Upper lobe of left lung (tissue), 6 donors: Measurements from ENCODE around the gene SLC4A2. TPM values are rescaled to one million over a fixed set of nuclear protein-coding genes. Genes with fewer than 3 reads are reported as not detected.
A peak's percentile ranks its signal among the peaks of the same experiment; 100 is the strongest.

Source experiments
- ATAC-seq, 2 donors: fragments of 200-7000 bp; cut with Tn5 transposase; one replicate each; pipeline ENCODE4 v1.9.1; 2022; ENCODE audit warnings: mild to moderate bottlenecking in 2 of 2, moderate library complexity in 2 of 2; ENCODE audit not compliant: low FRiP score in 2 of 2
- DNase-seq, 2 donors: peaks; one replicate each; pipeline ENCODE4 v3.0.0-alpha.2; 2019 to 2020
- H3K27ac ChIP-seq, 4 donors: fragments of 200-600 bp; sonication (generic); one replicate each; pipeline ENCODE4 v1.5.1; 2016 to 2019
- H3K27me3 ChIP-seq, 4 donors: fragments of 200-600 bp; sonication (generic); one replicate each; pipeline ENCODE4 v1.5.1; 2017 to 2019
- H3K36me3 ChIP-seq, 4 donors: fragments of 200-600 bp; sonication (generic); one replicate each; pipeline ENCODE4 v1.5.1; 2016 to 2019
- H3K4me1 ChIP-seq, 4 donors: fragments of 200-600 bp; sonication (generic); one replicate each; pipeline ENCODE4 v1.5.1; 2018 to 2019
- H3K4me3 ChIP-seq, 4 donors: fragments of 200-600 bp; sonication (generic); one replicate each; pipeline ENCODE4 v1.5.1; 2017 to 2019; ENCODE audit warnings: mild to moderate bottlenecking in 2 of 4, moderate library complexity in 1 of 4
- H3K9me3 ChIP-seq, 4 donors: fragments of 200-600 bp; sonication (generic); one replicate each; pipeline ENCODE4 v1.5.1; 2018 to 2019
- CTCF ChIP-seq, 6 experiments: fragments of 450-650 bp in 4 of 6; fragments of 200-600 bp in 2 of 6; sonication (generic) in 2 of 6; IDR thresholded peaks; one replicate each; pipeline ENCODE4 v1.5.1; 2016 to 2019; ENCODE audit warnings: antibody characterized with exemption in 6 of 6
- EP300 ChIP-seq, 4 donors: sonication (generic); formaldehyde crosslinking; IDR thresholded peaks; one replicate each; pipeline ENCODE4 v1.5.1; 2017; ENCODE audit warnings: antibody characterized with exemption in 4 of 4, control low read depth in 2 of 4
- POLR2A ChIP-seq, 4 donors: fragments of 450-650 bp; IDR thresholded peaks; one replicate each; pipeline ENCODE4 v1.5.1; 2016 to 2017; ENCODE audit warnings: antibody characterized with exemption in 4 of 4, mild to moderate bottlenecking in 2 of 4
- POLR2AphosphoS5 ChIP-seq, 2 donors: sonication (generic); formaldehyde crosslinking; IDR thresholded peaks; one replicate each; pipeline ENCODE4 v1.5.1; 2017; ENCODE audit warnings: antibody characterized with exemption in 2 of 2
- WGBS, 2 donors: methylation state at CpG; one replicate each; pipeline ENCODE4 v1.1.5; 2017 to 2018; 5-methylcytosine and 5-hydroxymethylcytosine counted together
- total RNA-seq, 6 donors: library from RNA; depleted of rRNA in 4 of 6; stranded (reverse); fragments of >200 nt in 4 of 6; gene quantifications; one replicate each; pipeline versions ENCODE4 v1.1.0 to v1.2.1, GENCODE V29; 2016 to 2021
- donor health status: DM: no; HTN: no; CAD: no; lungs with moderate emphysema.
- donor health status: DM: no; HTN: yes; CAD: no; lungs with severe emphysema.

SLC4A2 gene
- total RNA-seq, 6 donors from 2014 or later = 88.4 to 312 (median 188) TPM

- no peak for TF ChIP-seq POLR2A (IDR thresholded peaks at IDR 0.05)
- TF ChIP-seq CTCF (IDR thresholded peaks at IDR 0.05) = no peak
- no peak for TF ChIP-seq POLR2AphosphoS5 (IDR thresholded peaks at IDR 0.05)
- TF ChIP-seq EP300 (IDR thresholded peaks at IDR 0.05) = no peak
- no peaks in the 10 kb centered on the region for H3K27me3 ChIP-seq
- peaks cover 0 to 10% (median 2%) of the 10 kb centered on the region in 4 donors for H3K36me3 ChIP-seq
- no peak overlapping the region for H3K4me3 ChIP-seq
- DNase-seq = peak; percentile 51 to 61
- H3K4me1 ChIP-seq = peaks cover 21 to 44% (median 29%) of the 10 kb centered on the region in 4 donors
- H3K27ac ChIP-seq = peak overlapping the region in 2 of 4 donors; percentile 40 to 51
- no peaks in the 10 kb centered on the region for H3K9me3 ChIP-seq
- whole genome bisulfite sequencing, 2 donors = 62 to 72% methylated on average over 8 to 15 of the region's 15 CpGs
- peak in 1 of 2 donors; percentile 76 for ATAC-seq
Observed at GRCh38 chr7:151109094-151110048, 50.0 kb downstream of the SLC4A2 start.

- no peak for ATAC-seq
- Histone ChIP-seq H3K4me1 (peaks cover 22 to 48% (median 30%) of the 10 kb centered on the region in 4 donors), H3K27ac (peak overlapping the region in 2 of 4 donors; percentile 10 to 40), H3K27me3 (no peaks in the 10 kb centered on the region), H3K36me3 (peaks cover 0 to 11% (median 0%) of the 10 kb centered on the region in 4 donors), H3K9me3 (no peaks in the 10 kb centered on the region), H3K4me3 (no peak overlapping the region)
- TF ChIP-seq CTCF (IDR thresholded peaks at IDR 0.05) = no peak
- no peak for TF ChIP-seq EP300 (IDR thresholded peaks at IDR 0.05)
- no peak for TF ChIP-seq POLR2A (IDR thresholded peaks at IDR 0.05)
- no peak for TF ChIP-seq POLR2AphosphoS5 (IDR thresholded peaks at IDR 0.05)
- WGBS, 2 donors = 75 to 80% methylated on average over 10 to 11 of the region's 11 CpGs
- no peak for DNase-seq
Observed at GRCh38 chr7:151110236-151110940, 51.0 kb downstream of the SLC4A2 start.

- H3K27me3 ChIP-seq = no peaks in the 10 kb centered on the region
- ATAC-seq (peak; percentile 71 to 80), DNase-seq (peak; percentile 80 to 85)
- 22 to 56% methylated on average over 9 to 11 of the region's 20 CpGs for WGBS, 2 donors
- no peaks in the 10 kb centered on the region for H3K9me3 ChIP-seq
- H3K36me3 ChIP-seq = peaks cover 0 to 11% (median 0%) of the 10 kb centered on the region in 4 donors
- TF ChIP-seq POLR2A (IDR thresholded peaks at IDR 0.05) (no peak), POLR2AphosphoS5 (IDR thresholded peaks at IDR 0.05) (no peak), CTCF (IDR thresholded peaks at IDR 0.05) (peak; percentile 88 to 96 (median 94)), EP300 (IDR thresholded peaks at IDR 0.05) (no peak)
- H3K27ac ChIP-seq = peak overlapping the region in 2 of 4 donors; percentile 10 to 40
- peaks cover 22 to 55% (median 35%) of the 10 kb centered on the region in 4 donors for H3K4me1 ChIP-seq
- H3K4me3 ChIP-seq = no peak overlapping the region
Observed at GRCh38 chr7:151110941-151111645, 51.7 kb downstream of the SLC4A2 start.

- 50 to 66% methylated on average over 7 to 13 of the region's 13 CpGs for WGBS, 2 donors
- ATAC-seq = peak in 1 of 2 donors; percentile 80
Observed at GRCh38 chr7:151113344-151114150, 54.2 kb downstream of the SLC4A2 start.

More at GRCh38 chr7:151113344-151114150, 54.2 kb downstream of the SLC4A2 start:
- peak in 1 of 2 donors; percentile 83 for DNase-seq
- no peak for TF ChIP-seq EP300 (IDR thresholded peaks at IDR 0.05)
- TF ChIP-seq POLR2AphosphoS5 (IDR thresholded peaks at IDR 0.05) = peak in 1 of 2 donors; percentile 38
- peak in 2 of 4 donors; percentile 13 to 42 for TF ChIP-seq POLR2A (IDR thresholded peaks at IDR 0.05)
- peak in 1 of 6 experiments; percentile 44 for TF ChIP-seq CTCF (IDR thresholded peaks at IDR 0.05)
- H3K9me3 ChIP-seq = no peaks in the 10 kb centered on the region
- peak overlapping the region in 3 of 4 donors; percentile 42 to 55 (median 54) for H3K4me3 ChIP-seq
- peaks cover 0 to 23% (median 12%) of the 10 kb centered on the region in 4 donors for H3K36me3 ChIP-seq
- H3K27ac ChIP-seq = peak overlapping the region; percentile 62 to 79 (median 69)
- H3K4me1 ChIP-seq = peaks cover 30 to 67% (median 37%) of the 10 kb centered on the region in 4 donors
- no peaks in the 10 kb centered on the region for H3K27me3 ChIP-seq
